HTERT RPE-1 (cell line): Measurements from ENCODE around the gene PDE6A.
"Not testable (repeated sequence)": the region's sequence is repeated elsewhere in the genome, so short reads cannot be mapped to it uniquely, and the experiment has no call there.

Source experiments
- in situ Hi-C: fragments of 300-500 bp; cut with MboI; formaldehyde crosslinking; loops from 4 replicates; pipeline ENCODE4 v1.14.3; 2020; ENCODE audit warnings: low sequenced_read_pairs

PDE6A gene

DNA sequence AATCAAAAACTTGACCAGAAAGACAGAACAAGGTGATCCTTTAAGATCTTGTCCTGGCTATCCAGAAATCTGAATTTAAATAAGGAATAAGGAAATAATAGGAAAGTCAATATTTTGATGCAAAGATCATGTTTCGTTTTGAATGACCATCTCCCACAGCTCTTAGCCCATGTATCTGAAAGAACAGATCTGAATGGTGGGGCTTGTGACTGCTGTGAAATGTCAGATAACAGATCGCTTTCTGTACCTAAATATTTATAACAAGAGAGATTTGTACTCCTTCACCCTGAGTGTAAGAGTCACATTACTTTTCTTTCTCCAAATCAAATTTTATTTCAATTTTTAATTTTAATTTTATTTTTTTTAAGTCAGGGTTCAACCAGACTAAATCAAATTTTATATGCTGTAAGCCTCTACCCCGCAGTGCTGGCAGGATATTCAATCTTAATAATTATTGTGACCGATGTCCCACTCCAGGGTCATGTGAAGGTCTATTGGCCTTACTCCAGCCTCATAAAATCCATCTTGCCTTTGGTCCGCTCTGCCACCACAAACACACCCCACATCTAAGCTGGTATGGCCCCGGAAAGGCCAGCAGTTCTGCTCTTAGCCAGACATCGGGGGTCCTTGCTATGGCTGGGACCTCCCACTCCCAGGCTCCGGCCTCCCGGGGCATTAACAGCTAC lies 9.0 kb upstream of the PDE6A start:
- in situ Hi-C loops: no loop called here

DNA sequence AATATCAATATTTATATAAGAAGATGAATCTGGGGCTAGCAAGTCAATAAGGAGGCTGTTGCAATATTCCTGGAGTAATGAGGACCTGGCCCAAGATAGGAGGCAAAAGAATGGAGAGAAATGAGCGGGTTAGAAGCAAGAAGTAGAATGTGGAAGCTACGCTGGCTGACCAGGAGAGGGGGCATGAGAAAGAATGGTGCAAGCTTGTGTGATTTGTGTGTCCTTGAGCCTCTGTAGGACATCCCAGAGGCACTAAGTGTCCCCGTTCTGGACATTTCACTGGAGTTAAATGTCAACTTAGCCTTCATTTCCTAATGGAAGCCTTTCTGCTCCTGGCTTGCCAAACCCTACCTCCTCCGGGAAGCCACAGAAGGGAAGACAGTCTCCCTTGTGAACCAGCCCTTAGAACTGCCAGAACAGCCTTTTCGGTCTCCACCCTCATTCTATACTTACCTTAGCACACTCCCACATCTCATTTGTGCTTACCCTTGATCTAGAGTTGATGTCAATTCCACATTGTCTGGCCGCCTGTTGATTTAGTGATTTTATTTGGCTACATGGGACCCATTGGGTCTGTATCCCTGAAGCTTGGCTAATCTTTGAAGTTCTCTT lies 6.7 kb upstream of the PDE6A start:
- in situ Hi-C loops: no loop called here

GRCh38 chr5:149948993-149949392 lies 4.4 kb upstream of the PDE6A start:
- in situ Hi-C loops: no loop called here

DNA sequence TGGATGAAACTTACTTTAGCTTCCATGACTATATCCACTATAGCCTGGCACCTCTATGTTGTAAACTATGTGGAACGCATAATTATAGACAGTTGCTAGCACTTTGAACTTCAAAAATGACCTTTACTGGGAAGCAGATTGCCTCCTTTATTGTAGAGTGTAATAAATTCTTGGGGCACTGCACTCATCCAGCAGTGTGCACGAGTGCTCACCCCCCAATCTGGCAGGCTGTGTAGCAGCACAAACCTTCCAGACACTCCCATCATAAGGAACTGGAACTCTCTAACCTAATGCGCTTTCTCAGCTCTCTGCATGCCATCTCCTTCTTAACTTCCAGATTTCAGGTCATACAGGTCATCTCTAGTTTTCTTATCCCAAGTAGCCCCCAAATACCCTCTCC lies 1.5 kb upstream of the PDE6A start:
- in situ Hi-C loops: no loop called here

DNA sequence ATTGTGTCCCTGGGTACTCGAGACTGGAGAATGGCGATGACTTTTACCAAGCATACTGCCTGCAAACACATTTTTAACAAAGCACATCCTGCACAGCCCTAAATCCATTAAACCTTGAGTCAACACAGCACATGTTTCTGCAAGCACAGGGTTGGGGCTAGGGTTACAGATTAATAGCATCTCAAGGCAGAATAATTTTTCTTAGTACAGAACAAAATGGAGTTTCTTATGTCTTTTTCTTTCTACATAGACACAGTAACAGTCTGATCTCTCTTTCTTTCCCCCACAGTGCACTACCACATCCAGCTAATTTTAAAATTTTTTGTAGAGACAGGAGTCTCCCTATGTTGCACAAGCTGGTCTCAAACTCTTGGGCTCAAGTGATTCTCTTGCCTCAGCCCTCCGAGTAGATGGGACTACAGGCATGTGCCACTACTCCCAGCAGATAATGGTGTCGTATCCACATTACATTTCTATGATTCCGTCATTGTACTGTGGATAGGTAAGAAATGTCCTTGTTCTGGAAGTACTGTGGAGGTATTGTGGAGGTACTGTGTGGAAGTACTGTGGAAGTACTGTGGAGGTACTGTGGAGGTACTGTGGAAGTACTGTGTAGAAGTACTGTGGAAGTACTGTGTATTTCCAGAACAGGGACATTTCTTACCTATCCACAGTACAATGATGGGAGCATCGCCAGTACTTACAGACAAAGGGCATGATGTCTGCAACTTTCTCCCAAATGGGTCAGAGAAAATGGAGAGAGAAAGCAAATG lies 1.2 kb downstream of the PDE6A start:
- in situ Hi-C loops: not testable (repeated sequence)

- in situ Hi-C loops: not testable (repeated sequence)
These were observed 1.8 kb downstream of the PDE6A start for GRCh38 chr5:149942741-149943169.

- in situ Hi-C loops: no loop called here
These were observed 2.4 kb downstream of the PDE6A start for GRCh38 chr5:149942199-149942598.

- in situ Hi-C loops: no loop called here
These were observed 2.8 kb downstream of the PDE6A start for GRCh38 chr5:149941795-149942194.

GRCh38 chr5:149940941-149941644 lies 3.5 kb downstream of the PDE6A start:
- in situ Hi-C loops: no loop called here

DNA sequence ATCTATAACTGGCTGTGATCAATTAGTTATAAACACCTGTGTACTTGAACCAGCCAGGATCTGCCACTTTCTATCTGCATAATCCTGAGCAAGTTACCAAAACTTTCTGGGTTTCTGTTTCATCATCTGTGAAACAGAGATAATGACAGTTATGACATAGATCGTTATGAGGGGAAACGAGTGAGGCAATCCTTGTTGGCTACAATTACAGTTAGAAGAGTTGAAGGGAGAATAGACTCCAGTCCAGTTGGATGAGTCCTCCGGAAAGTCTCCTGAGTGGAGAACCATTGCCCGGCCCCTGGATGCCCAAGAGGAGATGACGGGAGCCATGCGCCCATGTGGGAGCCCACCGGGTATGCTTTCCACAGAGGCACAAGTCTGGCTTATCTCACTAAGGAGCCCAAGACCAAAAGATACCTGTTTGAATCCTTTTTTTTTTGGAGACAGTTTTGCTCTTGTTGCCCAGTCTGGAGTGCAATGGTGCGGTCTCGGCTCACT lies 4.5 kb downstream of the PDE6A start:
- in situ Hi-C loops: no loop called here

- in situ Hi-C loops: no loop called here
These were observed 5.0 kb downstream of the PDE6A start for GRCh38 chr5:149939546-149939945.

DNA sequence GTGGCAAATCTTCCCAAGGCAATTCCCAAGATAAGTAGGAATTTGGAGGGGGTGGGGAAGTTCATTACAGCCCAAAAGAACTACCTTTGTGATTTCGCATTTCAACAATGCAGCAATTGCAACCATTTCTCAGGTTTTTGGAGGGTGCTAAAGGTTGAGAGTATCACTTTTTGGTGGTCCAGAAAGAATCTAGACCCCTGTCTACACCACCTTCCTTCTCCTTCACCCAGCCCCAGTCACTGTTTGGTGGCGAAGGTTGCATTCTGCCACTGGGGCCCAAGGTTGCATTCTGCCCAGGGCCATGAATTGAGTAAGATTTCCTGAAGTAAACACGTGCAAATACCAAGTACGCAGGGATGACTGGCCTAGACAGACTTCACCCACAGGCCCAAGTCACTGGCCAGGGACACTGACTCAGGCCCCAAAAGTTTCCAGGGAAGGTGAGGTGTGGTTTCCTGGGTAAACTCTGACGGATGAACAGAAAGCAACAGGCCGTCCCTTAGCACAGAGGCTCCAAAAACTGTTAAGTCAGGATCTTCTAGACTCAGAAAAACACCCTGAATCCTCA lies 5.7 kb downstream of the PDE6A start:
- in situ Hi-C loops: no loop called here

- in situ Hi-C loops: no loop called here
These were observed 6.3 kb downstream of the PDE6A start for GRCh38 chr5:149938279-149938678.

GRCh38 chr5:149937610-149938009 lies 7.0 kb downstream of the PDE6A start:
- in situ Hi-C loops: no loop called here

GRCh38 chr5:149936700-149937091 lies 7.9 kb downstream of the PDE6A start:
- in situ Hi-C loops: no loop called here

GRCh38 chr5:149936044-149936699 lies 8.4 kb downstream of the PDE6A start:
- in situ Hi-C loops: no loop called here

DNA sequence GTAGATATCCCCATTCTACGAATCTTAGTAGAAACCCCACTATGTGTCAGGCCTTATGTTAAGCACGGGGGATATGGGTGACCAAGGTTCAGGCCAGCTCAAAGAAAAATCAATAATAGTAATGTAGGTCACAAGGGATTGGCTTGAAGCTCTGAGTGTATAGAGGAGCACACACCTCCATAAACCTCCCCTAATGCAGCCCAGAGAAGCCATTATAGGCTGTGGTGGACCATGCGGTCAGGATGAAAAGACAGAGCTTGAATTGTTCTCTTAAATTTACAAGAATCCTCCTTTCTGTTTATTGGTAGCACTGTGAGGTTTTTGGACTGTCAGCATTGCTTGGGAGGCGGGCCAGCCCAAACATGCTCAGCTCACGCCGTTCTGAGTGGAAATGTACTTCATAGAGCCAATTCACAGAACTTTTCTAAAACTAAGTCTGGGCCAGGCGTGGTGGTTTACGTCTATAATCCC lies 9.1 kb downstream of the PDE6A start:
- in situ Hi-C loops: no loop called here

GRCh38 chr5:149932445-149933350 lies 11.9 kb downstream of the PDE6A start:
- in situ Hi-C loops: no loop called here

- in situ Hi-C loops: no loop called here
These were observed 12.6 kb downstream of the PDE6A start for GRCh38 chr5:149931992-149932436.
